GM12892 (cell line): ENCODE data around the gene SEL1L.
"Not testable (repeated sequence)": the region's sequence is repeated elsewhere in the genome, so short reads cannot be mapped to it uniquely, and the experiment has no call there.

Experiments
- DNase-seq: peaks from one replicate; pipeline ENCODE4 v3.0.0; 2011; ENCODE audit not compliant: insufficient read length
- FAIRE-seq: peaks from 2 replicates; lab custom pipeline; 2011; peaks lifted over from hg19 to GRCh38; lab: Jason Lieb, UNC
- POLR2A ChIP-seq: IDR thresholded peaks from 2 replicates; pipeline ENCODE4 v1.6.1; 2011; ENCODE audit warnings: low read depth, low read length, control low read depth
- POLR2AphosphoS5 ChIP-seq: IDR thresholded peaks from 2 replicates; pipeline ENCODE4 v1.6.1; 2011; ENCODE audit warnings: low read depth, low read length, control low read depth
- TAF1 ChIP-seq: IDR thresholded peaks from 2 replicates; pipeline ENCODE4 v1.6.1; 2011; ENCODE audit warnings: low read depth, mild to moderate bottlenecking, control low read depth, low read length, borderline replicate concordance

The SEL1L gene

DNA sequence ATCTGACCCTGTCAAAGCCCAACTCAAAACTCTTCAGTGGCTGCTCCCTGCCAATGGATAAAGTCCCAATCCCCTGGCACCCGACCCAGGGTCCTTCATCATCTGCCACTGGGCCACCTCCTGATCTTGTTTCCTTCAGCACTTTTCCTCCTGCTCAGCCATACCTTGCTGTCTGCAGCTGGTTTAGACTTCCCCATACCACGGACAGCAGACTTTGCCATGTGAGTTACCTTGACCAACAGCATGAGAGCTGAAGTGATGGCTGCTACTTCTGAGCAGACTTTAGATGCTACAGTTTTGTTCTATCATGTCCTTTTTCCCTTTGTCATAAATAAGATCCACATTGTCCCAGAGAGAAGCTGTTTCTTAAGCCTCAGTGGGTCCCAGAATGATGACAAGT is 100.3 kb downstream of the SEL1L start:
- no peak for TF ChIP-seq TAF1
- no peak for TF ChIP-seq POLR2A
- no peak for TF ChIP-seq POLR2AphosphoS5

DNA sequence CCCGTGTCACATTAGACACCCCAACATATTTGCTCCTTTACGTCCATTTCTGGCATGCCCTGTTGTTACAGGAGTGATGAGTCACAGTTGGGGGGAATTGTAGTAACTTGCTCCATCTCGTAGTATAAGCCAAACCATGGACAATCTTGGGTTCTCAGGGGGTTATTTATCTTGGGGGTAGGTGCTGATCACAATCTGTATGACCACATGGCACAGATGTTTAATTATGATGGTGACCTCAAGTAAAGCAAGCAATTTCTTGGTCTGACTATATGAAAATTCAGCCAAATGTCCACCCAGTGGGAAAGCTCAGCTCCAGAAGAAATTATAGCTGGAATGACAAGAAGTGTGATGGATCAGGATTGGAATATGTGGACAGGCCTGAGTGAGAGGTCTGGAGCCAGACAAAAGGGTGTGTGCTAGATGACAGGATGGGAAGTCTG is 101.4 kb downstream of the SEL1L start:
- TF ChIP-seq POLR2AphosphoS5 (no peak), POLR2A (no peak), TAF1 (no peak)
- DNase-seq (no peak), FAIRE-seq (no peak)

More for the DNA sequence above, 100.3 kb downstream of the SEL1L start:
- FAIRE-seq (no peak), DNase-seq (no peak)

DNA sequence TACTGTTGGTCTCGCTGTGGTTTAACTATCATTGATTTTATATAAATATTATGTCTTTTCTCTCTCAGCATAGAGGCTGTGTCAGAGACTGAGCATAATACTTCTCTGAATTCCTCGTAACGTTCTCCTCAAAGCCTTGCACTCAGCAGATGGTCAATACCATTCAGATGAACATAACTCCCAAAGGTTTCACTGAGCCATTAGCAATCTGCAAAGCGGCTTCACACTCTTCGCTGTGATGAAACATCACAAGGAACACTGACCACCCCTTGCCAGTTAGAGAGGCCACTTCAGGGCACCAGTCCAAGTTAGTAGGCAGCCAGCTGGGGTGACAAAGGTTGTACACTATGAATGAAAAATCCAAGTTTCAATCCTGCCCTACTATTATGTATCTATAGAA is 103.4 kb downstream of the SEL1L start:
- DNase-seq: no peak
- FAIRE-seq: no peak
- TF ChIP-seq POLR2A (no peak), POLR2AphosphoS5 (no peak), TAF1 (no peak)

DNA sequence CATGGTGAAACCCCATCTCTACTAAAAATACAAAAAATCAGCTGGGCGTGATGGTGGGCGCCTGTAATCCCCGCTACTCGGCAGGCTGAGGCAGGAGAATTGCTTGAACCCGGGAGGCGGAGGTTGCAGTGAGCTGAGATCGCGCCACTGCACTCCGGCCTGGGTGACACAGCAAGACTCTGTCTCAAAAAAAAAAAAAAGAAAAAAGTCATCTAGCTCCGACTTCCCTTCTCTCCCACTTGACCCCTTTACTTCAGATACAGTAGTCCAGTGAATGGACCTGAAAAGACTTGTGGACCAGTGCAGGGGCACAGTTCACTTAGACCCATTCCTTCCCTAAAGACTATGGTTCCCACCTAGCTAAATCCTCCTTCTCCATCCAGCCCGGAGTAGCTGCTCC is 103.9 kb downstream of the SEL1L start:
- not testable (repeated sequence) for DNase-seq, FAIRE-seq

DNA sequence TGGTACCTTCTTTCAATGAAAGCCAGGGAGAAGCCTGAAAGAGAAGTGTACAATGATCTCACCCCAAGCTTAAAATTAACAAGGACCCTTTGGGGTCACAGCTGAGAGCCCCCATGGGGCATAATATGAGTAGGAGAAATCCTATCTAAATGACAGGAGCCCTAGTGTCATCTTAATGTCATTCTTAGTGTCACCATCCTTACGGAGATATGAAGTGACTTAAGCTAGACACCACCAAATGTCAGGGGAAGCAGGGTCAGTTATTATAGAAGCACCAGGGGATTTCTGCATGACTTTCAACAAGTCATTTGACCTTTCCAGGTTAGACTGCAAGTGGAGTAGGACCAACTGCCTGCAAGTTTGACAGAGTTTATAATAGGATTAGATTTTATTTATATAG is 104.6 kb downstream of the SEL1L start:
- no peak for FAIRE-seq
- TF ChIP-seq POLR2AphosphoS5 (no peak), POLR2A (no peak), TAF1 (no peak)
- DNase-seq: no peak

DNA sequence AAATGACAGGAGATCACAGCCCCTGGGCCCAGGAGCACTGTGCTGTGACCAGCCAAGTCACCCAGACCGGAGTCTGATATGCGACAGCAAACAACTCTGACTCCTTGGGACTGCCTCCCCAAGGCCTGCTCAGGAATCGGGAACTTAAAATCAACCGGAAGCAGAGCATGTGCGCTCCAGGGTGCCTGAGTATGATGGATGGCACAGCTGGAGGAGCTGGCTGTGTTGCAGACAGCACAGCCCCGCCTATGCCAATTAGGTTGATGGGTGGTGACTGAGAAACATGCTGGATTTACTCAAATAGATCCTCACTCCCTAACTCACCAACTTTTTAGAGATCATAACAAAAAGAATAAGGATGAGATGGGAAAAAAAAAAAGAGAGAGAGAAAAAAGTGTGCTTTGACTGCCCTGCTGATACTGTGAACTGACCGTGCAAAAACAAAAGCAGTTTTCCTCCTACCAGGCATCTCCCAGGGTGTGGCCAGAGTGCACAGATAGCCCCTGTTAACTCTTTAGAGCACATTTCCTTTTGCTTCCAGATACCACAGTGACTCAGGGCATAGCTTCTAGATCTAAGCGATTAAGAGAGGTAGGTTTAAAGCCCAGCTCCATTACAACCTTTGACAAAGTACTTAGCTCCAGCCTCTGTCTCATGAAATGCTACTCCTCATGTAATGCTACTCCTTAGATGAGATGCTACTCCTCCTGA is 106.2 kb downstream of the SEL1L start:
- DNase-seq (no peak), FAIRE-seq (no peak)
- TF ChIP-seq TAF1 (no peak), POLR2AphosphoS5 (no peak), POLR2A (no peak)

DNA sequence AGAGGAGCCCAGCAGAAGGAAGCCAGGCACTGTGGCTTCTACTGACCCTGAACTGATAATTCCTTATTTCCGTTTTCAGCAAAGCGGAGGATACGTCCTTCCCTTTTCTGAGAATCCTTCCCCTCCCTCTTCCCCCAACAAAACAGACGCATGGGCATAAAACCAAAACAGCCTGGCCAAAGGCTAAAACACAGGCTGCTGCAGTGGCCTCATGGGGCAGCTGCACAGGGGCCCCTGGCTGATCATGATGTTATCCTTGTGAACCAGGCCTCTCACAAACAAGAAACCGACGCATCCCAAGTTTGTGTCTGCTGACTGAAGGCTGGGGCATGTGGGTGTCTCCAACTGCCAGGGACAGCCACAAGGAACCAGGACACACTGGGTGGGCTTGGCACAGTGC is 110.1 kb downstream of the SEL1L start:
- TF ChIP-seq POLR2A: no peak
- no peak for TF ChIP-seq TAF1
- TF ChIP-seq POLR2AphosphoS5: no peak
- DNase-seq (no peak), FAIRE-seq (no peak)
